Transverse colon (tissue), 4 donors: ENCODE data around the gene MT4. TPM values are rescaled to one million over a fixed set of nuclear protein-coding genes. Genes with fewer than 3 reads are reported as not detected.
A peak's percentile ranks its signal among the peaks of the same experiment; 100 is the strongest.

ENCODE experiments used
- DNase-seq: peaks from one replicate; pipeline ENCODE4 v3.0.0-alpha.2; 2019
- H3K27ac ChIP-seq, 4 donors: fragments of 200-600 bp; sonication (generic); 2 replicates each; pipeline ENCODE4 v1.5.1; 2016 to 2018; ENCODE audit warnings: inconsistent platforms in 4 of 4
- H3K27me3 ChIP-seq: fragments of 200-600 bp; sonication (generic); 2 replicates; pipeline ENCODE4 v1.5.1; 2017; ENCODE audit warnings: inconsistent platforms
- H3K36me3 ChIP-seq, 4 donors: fragments of 200-600 bp; sonication (generic); 2 replicates each; pipeline ENCODE4 v1.5.1; 2017 to 2019; ENCODE audit warnings: inconsistent platforms in 4 of 4
- H3K4me1 ChIP-seq, 4 donors: fragments of 200-600 bp; sonication (generic); 2 replicates each; pipeline ENCODE4 v1.5.1; 2017 to 2020; ENCODE audit warnings: inconsistent platforms in 4 of 4
- H3K4me3 ChIP-seq, 4 donors: fragments of 200-600 bp; sonication (generic); 1 replicate in 1 of 4; 2 replicates in 3 of 4; pipeline versions ENCODE4 v1.5.1 to v1.6.1; 2017 to 2019; ENCODE audit warnings: inconsistent platforms in 4 of 4
- H3K9me3 ChIP-seq, 2 donors: fragments of 200-600 bp; sonication (generic); 2 replicates each; pipeline ENCODE4 v1.5.1; 2017 to 2019; ENCODE audit warnings: inconsistent platforms in 2 of 2
- CTCF ChIP-seq, 5 experiments: fragments of 200-600 bp in 3 of 5; fragments of 450-650 bp in 2 of 5; sonication (generic) in 3 of 5; IDR thresholded peaks; 1 replicate in 2 of 5; 2 replicates in 3 of 5; pipeline ENCODE4 v1.5.1; 2016 to 2017; ENCODE audit warnings: antibody characterized with exemption in 5 of 5, inconsistent platforms in 3 of 5, mild to moderate bottlenecking in 2 of 5, moderate library complexity in 1 of 5
- EP300 ChIP-seq: sonication (generic); formaldehyde crosslinking; IDR thresholded peaks from one replicate; pipeline ENCODE4 v1.6.1; 2017; ENCODE audit warnings: antibody characterized with exemption, low read depth
- POLR2A ChIP-seq: fragments of 450-650 bp; IDR thresholded peaks from one replicate; pipeline ENCODE4 v1.6.1; 2016; ENCODE audit warnings: antibody characterized with exemption, mild to moderate bottlenecking, moderate library complexity
- POLR2AphosphoS5 ChIP-seq, 3 donors: sonication (generic); formaldehyde crosslinking; IDR thresholded peaks; one replicate each; pipeline ENCODE4 v1.6.1; 2016; ENCODE audit warnings: antibody characterized with exemption in 3 of 3
- WGBS, 2 donors: methylation state at CpG; one replicate each; pipeline ENCODE4 v1.1.5; 2018; ENCODE audit warnings: low coverage in 1 of 2; 5-methylcytosine and 5-hydroxymethylcytosine counted together
- in situ Hi-C, 4 donors: fragments of 200-750 bp; cut with MboI; loops; one replicate each; pipeline versions ENCODE4 v1.15.0 to v1.15.1; 2017; ENCODE audit warnings: low sequenced_read_pairs in 3 of 4, low pct_ligation_motif_present in 1 of 4, low pct_unique_long_range_greater_than_20kb in 1 of 4
- intact Hi-C: fragments of 100-400 bp; cut with DNase I; formaldehyde crosslinking; loops from one replicate; pipeline ENCODE4 v1.15.1; 2023; ENCODE audit warnings: low total_unique reads
- total RNA-seq, 4 donors: library from RNA; depleted of rRNA; stranded (reverse); fragments of >200 nt; gene quantifications; one replicate each; pipeline ENCODE4 v1.1.0, GENCODE V29; 2016

Gene MT4
- total RNA-seq, 4 donors from 2014 or later: 95.4 TPM; not detected in 3

- in situ Hi-C loops: no loop called here
Observed at GRCh38 chr16:56532714-56533113, 32.2 kb upstream of the MT4 start.

GRCh38 chr16:56534847-56535383, 30.0 kb upstream of the MT4 start:
- no peaks in the 10 kb centered on the region for H3K27me3 ChIP-seq
- H3K4me1 ChIP-seq: no peaks in the 10 kb centered on the region
- in situ Hi-C loops: no loop called here
- H3K36me3 ChIP-seq: no peaks in the 10 kb centered on the region
- no peak overlapping the region for H3K27ac ChIP-seq
- WGBS, 2 donors: 55 to 58% methylated on average over 2 to 8 of the region's 8 CpGs
- DNase-seq: no peak
- intact Hi-C loops: no loop called here
- no peak overlapping the region for H3K4me3 ChIP-seq
- H3K9me3 ChIP-seq: no peaks in the 10 kb centered on the region
- no peak for TF ChIP-seq POLR2AphosphoS5 (IDR thresholded peaks at IDR 0.05)
- peak in 1 of 5 experiments; percentile 30 for TF ChIP-seq CTCF (IDR thresholded peaks at IDR 0.05)

More at GRCh38 chr16:56532714-56533113, 32.2 kb upstream of the MT4 start:
- no peaks in the 10 kb centered on the region for H3K4me1 ChIP-seq
- 67% methylated on average over 4 of the region's 4 CpGs; no CpG with 5 or more reads in 1 of the 2 donors for WGBS, 2 donors
- H3K27ac ChIP-seq: no peak overlapping the region
- TF ChIP-seq POLR2AphosphoS5 (IDR thresholded peaks at IDR 0.05): no peak
- TF ChIP-seq POLR2A: no peak
- TF ChIP-seq CTCF (IDR thresholded peaks at IDR 0.05): no peak
- no peak for TF ChIP-seq EP300
- intact Hi-C loops: no loop called here
- H3K4me3 ChIP-seq: no peak overlapping the region
- no peak for DNase-seq
- no peaks in the 10 kb centered on the region for H3K9me3 ChIP-seq
- H3K36me3 ChIP-seq: no peaks in the 10 kb centered on the region
- no peaks in the 10 kb centered on the region for H3K27me3 ChIP-seq

- no peaks in the 10 kb centered on the region for H3K9me3 ChIP-seq
- 90% methylated on average over 7 of the region's 7 CpGs; no CpG with 5 or more reads in 1 of the 2 donors for WGBS, 2 donors
- no peaks in the 10 kb centered on the region for H3K36me3 ChIP-seq
- no peaks in the 10 kb centered on the region for H3K27me3 ChIP-seq
- H3K27ac ChIP-seq: no peak overlapping the region
- intact Hi-C loops (no loop called here), in situ Hi-C loops (no loop called here)
- no peak for DNase-seq
- TF ChIP-seq POLR2A: no peak
- TF ChIP-seq POLR2AphosphoS5 (IDR thresholded peaks at IDR 0.05): no peak
- TF ChIP-seq CTCF (IDR thresholded peaks at IDR 0.05): no peak
- no peak for TF ChIP-seq EP300
- no peaks in the 10 kb centered on the region for H3K4me1 ChIP-seq
- no peak overlapping the region for H3K4me3 ChIP-seq
Observed at GRCh38 chr16:56538331-56538730, 26.5 kb upstream of the MT4 start.

GRCh38 chr16:56539656-56540055, 25.2 kb upstream of the MT4 start:
- intact Hi-C loops (no loop called here), in situ Hi-C loops (no loop called here)
- Histone ChIP-seq H3K9me3 (no peaks in the 10 kb centered on the region), H3K4me3 (no peak overlapping the region), H3K27me3 (no peaks in the 10 kb centered on the region), H3K27ac (no peak overlapping the region), H3K36me3 (no peaks in the 10 kb centered on the region), H3K4me1 (no peaks in the 10 kb centered on the region)
- 47 to 53% methylated on average over 3 to 4 of the region's 4 CpGs for WGBS, 2 donors
- no peak for DNase-seq
- TF ChIP-seq POLR2A: no peak

- in situ Hi-C loops: no loop called here
Observed at GRCh38 chr16:56542039-56542438, 22.8 kb upstream of the MT4 start.

More at GRCh38 chr16:56542039-56542438, 22.8 kb upstream of the MT4 start:
- H3K27me3 ChIP-seq: no peaks in the 10 kb centered on the region
- intact Hi-C loops: no loop called here
- H3K9me3 ChIP-seq: no peaks in the 10 kb centered on the region
- no peak overlapping the region for H3K4me3 ChIP-seq
- no peaks in the 10 kb centered on the region for H3K36me3 ChIP-seq
- WGBS, 2 donors: 0 to 8% methylated on average over 1 to 2 of the region's 2 CpGs
- DNase-seq: no peak
- no peak overlapping the region for H3K27ac ChIP-seq
- TF ChIP-seq EP300: no peak
- TF ChIP-seq CTCF (IDR thresholded peaks at IDR 0.05): no peak
- TF ChIP-seq POLR2AphosphoS5 (IDR thresholded peaks at IDR 0.05): no peak
- no peak for TF ChIP-seq POLR2A
- no peaks in the 10 kb centered on the region for H3K4me1 ChIP-seq
